Upper lobe of left lung (tissue), 4 donors: Measurements from ENCODE around the gene OSBPL2.

Experiments
- CTCF ChIP-seq, 6 experiments: fragments of 450-650 bp in 4 of 6; fragments of 200-600 bp in 2 of 6; sonication (generic) in 2 of 6; IDR thresholded peaks; one replicate each; pipeline ENCODE4 v1.5.1; 2016 to 2019; ENCODE audit warnings: antibody characterized with exemption in 6 of 6
- EP300 ChIP-seq, 4 donors: sonication (generic); formaldehyde crosslinking; IDR thresholded peaks; one replicate each; pipeline ENCODE4 v1.5.1; 2017; ENCODE audit warnings: antibody characterized with exemption in 4 of 4, control low read depth in 2 of 4

GRCh38 chr20:62298577-62299249 lies 60.4 kb downstream of the OSBPL2 start:
- TF ChIP-seq CTCF (IDR thresholded peaks at IDR 0.05) (no peak), EP300 (IDR thresholded peaks at IDR 0.05) (no peak)
